T-helper 22 cell (primary cell): Measurements from ENCODE around the gene DMD.

Source experiments
- DNase-seq: peaks from one replicate; pipeline ENCODE4 v3.0.0-alpha.2; 2020; ENCODE audit warnings: low read depth

Gene DMD

DNA sequence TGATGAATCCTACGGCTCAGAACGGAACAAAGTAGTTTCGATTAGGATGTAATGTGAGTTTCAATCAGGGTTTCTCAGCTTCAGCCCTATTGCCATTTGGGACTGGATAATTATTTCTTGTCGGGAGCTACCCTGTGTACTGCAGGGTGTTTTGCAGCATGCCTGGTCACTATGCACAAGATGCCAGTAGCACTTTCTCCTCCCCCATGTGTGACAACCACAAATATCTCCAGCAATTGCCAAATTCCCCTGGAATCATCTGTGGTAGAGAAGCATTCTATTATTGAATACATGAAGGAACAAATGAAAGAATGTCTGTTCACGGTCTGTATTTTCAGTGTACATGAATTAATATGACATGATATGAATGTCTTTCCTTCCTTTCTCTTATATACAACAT is 1356.6 kb downstream of the DMD start:
- DNase-seq: no peak

DNA sequence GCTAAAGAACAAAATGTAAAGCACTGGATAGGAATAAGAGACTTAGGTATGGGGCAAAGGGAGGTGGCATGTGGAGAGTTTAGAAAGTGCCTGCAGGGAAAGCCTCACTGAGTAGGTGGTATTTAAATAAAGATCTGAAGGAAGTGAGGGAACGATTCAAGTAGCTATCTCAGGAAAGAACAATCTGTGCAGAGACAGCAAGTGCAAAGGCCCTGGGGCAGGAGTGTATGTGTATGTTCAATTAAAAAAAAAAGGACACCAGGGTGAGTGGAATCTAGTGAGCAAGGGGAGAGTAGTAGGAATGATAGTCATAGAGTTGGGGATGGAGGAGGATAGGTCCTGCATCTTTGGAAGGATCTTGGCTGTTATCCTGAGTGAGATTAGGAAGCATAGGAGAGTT is 1359.6 kb downstream of the DMD start:
- no peak for DNase-seq

DNA sequence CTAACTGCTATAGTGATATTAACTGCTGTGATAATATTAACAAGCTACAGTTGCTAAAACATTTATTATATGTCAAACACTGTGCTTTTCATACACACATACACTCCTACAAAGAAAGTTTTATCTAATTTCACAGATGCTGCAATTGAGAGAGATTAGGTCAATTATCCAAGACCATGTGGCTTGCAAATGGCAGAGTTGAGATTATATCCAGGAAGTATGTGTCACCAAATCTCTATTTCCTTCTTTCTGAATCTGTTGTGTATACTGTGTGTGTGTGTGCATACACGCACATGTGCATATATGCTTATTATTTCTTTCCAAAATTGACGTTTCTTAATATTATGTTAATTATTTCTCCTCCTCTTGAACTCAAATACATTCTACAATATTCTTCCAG is 1363.6 kb downstream of the DMD start:
- DNase-seq: no peak

DNA sequence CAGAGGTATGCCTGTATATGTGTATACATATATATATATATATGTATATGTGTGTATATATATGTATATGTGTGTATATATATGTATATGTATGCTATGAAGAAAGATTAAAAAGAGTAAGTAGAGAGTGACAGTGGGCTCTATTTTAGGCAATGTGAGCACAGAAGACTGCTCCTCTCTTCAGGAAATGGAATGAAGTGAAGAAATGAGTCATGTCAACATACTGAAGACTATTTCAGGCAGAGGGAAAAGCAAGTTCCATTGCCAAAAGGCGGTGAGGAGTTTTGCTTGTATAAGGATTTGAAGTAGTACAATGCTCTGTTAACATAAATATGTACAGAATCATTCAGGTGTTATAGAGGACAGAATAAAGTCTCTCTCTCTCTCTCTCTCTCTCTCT is 1366.3 kb downstream of the DMD start:
- DNase-seq: no peak

DNA sequence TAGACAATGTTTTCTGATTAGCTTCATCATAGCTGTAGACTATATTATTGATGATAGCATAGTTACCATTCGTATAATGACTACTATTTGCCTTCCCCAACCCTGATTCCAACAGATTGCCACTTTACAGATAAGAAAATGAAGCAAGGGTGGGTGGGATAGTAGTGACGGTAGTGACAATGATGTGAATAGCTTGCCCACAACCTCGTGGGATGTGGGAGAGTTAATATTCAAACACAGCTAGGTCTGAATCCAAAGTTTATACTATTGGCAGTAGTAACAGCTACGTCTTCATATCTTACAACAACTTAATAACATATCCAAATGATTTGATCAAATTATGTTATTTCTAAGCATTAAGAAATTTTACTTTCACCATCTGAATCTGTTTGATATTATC is 1372.7 kb downstream of the DMD start:
- no peak for DNase-seq

DNA sequence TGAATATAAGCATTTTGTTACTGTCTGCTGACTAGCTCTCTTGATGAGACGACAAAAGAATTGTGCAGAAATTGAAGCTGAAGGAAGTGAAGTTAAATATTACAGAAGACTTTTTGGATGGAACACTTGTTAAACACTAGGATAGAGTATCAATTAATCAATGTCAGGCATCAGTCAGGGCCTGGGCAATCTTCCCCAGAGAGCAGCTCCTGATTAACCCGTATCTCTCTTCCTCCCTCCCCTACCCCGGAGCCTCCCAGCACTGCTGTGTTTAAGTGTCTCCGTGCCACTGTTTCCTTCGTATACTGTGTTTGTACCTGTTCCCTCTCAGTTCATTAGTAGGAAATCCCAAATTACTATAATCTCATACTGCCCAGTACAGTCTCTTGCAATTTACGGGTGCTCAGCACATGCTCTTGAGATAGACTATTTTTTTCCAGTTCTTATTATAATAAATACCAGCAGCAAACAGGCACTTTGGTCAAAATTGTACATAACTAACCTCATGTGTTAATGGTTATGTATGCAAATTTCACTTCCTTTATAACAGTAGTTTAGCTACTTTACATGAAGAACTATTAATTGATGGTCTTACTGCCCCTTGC is 1373.8 kb downstream of the DMD start:
- DNase-seq: no peak

DNA sequence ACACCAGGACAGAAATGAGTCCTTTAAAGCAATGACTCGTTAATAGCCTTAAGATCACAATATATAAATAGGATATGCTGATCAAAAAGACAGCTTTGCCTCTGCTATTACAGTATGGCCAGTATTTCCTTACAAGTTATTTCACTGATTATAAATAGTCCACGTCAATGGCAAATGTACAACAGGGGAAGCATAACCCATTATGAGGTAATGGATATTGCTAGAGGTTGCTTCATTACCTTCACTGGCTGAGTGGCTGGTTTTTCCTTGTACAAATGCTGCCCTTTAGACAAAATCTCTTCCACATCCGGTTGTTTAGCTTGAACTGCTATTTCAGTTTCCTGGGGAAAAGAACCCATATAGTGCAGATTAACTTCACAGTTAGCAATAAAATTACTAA is 1374.9 kb downstream of the DMD start:
- DNase-seq: no peak

DNA sequence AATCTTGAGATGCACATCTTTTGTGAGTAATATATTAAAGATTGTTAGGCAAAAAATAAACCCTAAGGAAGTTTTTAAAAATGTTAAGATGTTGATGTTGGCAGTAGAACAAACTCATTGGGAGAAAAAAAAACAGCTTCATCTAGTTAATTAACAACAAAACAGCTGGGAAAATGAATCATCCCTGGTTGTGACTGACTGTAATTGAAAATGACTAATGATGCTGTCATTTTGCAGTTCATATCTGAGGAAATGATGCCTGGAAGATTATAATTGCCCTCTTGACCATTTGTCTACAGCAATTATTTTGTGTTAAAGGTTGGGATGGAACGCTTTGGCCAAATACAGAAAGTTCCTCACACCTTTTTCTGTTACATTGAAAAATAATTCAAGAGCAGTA is 1379.1 kb downstream of the DMD start:
- no peak for DNase-seq

DNA sequence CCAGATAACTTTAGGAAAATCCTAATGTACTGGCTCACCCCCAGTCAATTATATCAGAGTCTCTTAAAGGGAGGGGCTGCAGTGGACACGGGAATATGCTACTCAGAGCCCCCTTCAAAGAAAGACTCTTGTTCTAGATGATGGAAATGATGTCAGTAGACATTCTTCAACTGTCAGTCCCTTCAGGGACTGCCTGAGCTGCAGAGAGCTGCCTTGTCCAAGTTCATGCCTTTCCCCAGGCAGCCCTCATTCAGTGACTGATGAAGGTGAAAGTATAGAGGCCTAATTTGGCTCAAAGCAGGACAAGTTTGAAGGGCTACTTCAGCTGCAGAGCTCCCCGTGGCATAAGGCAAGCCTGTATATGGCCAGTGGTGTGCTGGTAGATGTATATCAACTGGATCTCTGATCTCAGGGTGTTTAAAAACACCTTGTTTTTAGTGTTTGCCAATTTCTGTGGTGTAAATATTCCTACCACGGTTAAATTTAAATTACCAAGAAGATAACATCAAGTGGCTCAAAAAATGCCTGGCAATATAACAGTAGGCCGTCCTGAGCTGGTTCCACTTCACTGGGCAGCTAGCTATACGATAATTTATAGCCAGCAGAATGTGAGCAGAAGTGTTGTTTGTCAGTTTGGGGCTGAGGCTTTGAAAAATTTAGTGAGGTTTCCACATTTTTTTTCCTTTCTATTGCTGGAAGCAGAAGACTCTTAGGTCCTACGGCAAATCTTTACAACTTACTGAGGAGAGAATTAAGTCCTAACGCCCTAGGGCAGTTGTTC is 1390.7 kb downstream of the DMD start:
- DNase-seq: no peak

DNA sequence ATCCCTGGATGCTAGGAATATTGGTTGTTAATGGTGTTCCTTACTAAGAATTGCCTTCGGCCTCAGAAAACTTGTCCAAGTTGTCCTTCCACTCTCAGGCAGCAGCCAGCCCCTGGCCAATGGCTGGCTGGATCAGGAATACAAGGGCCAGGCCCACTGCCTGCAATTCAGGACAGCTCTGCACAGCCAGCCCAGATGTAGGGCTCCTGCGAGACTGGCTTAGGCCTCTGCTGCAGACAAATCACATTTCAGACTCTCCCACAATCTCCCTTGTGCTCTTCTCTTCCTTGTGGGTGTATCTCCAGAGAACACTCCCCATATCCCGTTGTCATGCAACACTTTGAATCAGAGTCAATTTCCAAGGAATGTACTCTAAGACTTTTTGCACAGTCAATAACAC is 1391.9 kb downstream of the DMD start:
- DNase-seq: no peak

DNA sequence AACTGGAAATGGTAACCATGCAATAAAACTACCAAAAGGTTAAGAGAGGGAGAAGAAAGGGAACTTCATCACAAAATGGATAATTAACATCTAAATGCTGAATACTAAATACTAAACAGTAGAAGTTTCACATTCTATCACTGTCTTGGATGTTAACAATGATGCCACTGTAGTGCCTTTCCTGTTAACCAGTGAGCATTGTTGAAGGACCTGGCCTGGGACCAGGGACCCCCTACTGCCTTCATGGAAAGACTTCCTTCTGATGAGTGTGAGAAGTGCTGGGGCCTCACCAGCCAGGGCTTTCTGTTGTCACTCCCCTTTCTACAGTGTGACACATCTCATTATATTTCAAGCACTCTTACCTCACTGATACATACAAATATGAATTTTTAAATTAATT is 1400.2 kb downstream of the DMD start:
- no peak for DNase-seq

DNA sequence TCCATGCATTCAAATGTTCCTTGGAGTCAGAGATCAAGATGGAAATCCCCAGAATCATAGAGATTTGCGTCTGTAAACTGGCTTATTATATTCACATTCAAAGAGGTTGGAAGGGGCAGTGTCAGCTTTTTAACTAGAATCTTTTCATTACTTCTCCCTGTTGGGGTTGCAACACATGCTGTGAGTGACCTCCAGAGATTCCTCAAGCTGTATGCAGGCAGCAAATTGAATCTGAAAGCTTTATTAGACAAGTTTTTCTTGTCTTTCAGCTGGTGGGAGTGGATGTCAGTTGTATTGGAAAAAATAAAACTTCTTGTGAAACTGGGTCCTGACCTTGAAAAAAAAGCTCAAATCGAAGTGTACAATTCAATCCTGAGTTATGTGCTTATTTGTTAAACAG is 1403.0 kb downstream of the DMD start:
- DNase-seq: no peak

DNA sequence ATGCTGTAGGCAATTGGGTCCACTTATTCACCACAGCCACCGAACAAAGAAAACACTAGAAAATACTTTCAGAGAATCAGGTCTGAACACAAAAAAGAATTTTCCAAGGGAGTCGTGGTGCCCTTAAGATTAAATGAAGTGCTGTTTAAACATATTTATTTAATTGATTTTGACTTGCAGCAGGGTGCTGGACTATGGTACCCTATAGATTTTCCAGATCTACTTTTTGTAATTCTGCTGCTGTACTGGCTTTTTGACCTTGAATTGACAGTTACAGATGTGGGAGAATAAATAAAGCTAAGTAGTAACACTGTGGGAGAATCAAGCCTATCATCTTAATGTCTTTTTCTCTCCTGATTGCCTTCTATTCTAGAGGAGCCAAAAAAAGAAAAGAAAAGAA is 1404.2 kb downstream of the DMD start:
- DNase-seq: no peak

DNA sequence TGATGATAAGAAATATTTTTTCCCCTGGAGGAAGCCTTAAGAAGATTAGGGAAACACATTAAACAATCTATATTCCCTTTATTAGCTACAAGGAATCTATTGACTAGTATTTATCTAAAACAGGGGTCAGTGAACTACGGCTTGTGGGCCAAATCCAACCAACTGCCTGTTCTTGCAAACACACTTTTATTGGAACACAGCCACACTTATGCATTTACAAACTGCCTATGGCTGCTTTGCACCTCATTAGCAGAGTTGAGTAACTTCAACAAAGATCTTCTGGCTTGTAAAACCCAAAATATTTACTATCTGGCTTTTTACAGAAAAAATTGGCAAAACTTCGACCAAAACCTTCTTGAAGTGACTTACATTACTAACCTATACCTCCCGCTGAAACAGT is 1405.6 kb downstream of the DMD start:
- DNase-seq: no peak

DNA sequence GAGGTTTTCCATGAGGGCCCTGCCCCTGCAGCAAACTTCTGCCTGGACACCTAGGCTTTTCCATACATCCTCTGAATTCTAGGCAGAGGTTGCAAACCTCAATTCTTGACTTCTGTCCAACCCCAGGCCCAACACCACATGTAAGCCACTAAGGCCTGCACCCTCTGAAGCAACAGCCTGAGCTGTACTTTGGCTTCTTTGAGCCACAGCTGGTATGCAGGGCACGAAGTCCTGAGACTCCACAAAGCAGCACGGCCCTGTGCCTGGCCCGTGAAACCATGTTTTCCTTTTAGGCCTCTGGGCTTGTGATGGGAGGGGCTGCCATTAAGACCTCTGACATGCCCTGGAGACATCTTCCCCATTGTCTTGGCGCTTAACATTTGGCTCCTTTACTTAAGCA is 1411.1 kb downstream of the DMD start:
- DNase-seq: no peak

DNA sequence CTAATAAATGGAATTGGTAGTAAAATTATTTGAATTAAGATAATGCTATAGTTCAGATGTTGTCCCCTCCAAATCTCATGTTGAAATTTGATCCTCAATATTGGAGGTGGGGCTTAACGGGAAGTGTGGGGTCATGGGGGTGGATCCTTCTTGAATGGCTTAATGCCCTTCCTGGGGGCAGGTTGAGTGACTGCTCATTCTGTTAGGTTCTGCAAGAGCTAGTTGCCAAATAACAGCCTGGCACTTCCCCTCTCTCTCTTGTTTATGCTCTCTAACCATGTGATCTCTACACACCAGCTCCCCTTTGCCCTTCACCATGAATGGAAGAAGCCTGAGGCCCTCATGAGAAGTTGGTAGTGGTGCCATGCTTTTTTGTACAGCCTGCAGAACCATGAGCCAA is 1414.7 kb downstream of the DMD start:
- DNase-seq: no peak

DNA sequence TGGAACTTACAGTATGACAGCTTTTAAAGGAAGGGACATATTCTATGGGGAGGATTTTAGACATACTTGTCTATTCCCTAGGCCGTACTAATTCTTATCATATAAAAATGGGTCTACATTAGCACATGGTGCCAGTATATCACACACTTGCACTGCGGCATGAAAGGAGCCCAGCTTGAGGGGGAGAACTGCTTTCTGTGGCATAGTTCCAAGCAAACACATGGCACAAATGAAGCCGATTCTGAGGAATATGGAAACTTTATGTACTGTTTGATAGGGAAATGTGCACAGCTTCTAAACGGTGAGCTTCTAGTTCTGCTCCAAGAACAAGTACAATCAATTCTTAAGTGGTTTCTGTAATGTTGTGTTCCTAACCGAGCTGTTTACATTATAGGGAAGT is 1463.9 kb downstream of the DMD start:
- DNase-seq: no peak

DNA sequence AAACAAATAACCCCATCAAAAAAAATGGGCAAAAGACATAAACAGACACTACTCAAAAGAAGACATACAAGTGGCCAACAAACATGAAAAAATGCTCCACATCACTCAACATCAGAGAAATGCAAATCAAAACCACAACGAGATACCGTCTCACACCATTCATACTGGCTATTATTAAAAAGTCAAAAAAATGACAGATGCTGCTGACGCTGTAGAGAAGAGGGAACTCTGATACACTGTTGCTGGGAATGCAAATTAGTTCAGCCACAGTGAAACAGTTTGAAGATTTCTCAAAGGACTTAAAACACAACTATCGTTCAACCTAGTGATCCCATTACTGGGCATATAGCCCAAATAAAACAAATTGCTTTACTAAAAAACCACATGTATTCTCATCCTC is 1468.3 kb downstream of the DMD start:
- DNase-seq: no peak

DNA sequence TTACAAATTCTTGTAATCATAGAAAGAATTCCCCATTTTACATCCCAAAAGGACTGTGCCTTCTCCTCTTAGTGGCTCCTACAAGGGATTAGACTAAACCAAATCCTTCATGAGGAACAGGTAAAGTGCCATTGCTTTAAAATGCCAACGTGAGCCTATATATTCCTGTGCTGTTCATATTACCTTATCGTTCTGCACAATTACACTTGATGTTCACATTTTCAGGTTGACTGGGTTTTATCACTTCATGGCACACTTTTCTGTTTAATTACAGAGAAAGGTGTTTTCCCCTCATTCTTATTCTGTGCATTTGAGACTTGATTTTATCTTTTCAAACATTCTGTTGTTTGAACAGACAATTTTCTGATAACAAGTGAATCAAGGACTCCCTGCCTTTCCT is 1493.9 kb downstream of the DMD start:
- no peak for DNase-seq

DNA sequence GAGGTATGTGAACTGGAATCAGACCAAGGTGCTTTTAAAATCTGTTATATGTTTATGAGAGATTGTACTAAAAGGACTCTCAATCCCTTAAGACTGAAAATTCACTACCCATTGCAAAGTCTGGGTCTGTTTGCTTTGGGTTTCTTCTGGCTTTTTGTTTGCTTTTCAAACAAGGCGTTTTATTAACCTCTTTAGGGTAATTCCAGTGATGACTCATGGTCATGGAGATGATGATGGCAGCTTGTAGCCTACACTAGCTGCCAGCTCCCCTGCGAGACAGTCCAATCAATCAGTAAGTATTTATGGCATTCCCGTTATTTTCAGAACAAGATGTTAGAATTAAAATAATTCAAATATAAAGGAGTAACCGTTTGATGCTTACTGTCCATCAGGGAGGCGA is 1495.7 kb downstream of the DMD start:
- DNase-seq: no peak

DNA sequence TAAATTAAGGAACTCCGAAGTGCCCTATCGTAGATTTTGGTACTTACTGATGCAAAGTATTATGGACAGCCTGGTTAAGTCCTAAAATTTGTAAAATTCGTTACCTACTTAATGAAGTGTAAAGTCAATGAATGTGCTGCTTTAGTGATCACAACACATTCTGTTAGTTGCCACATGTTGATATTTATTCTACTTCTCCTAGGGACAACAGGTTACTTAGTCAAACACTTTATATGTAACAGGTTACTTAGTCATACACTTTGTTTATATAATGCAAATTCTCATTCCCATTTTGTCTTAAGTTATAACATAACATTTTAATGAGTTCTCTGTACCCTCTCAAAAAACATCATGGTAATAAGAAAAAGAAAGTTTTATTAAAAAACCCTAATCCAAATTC is 1496.6 kb downstream of the DMD start:
- DNase-seq: no peak

DNA sequence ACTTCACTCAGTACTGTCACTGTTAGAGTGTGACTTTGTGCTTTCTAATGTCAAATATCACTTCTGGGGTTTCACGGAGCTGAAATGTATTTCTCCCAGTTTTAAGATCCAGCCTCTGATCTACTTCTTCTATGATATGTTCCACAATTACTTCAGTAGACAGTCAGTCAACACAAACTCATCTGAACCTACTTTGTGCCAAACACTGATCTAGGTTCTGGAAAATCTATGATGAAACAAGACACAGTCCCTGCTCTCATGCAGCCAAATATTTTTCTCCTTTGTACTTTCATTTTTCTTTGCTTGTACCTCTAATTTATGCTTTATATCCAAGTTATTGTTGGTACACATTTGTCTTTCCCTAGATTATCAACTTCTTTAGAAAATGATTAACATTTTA is 1498.2 kb downstream of the DMD start:
- no peak for DNase-seq

DNA sequence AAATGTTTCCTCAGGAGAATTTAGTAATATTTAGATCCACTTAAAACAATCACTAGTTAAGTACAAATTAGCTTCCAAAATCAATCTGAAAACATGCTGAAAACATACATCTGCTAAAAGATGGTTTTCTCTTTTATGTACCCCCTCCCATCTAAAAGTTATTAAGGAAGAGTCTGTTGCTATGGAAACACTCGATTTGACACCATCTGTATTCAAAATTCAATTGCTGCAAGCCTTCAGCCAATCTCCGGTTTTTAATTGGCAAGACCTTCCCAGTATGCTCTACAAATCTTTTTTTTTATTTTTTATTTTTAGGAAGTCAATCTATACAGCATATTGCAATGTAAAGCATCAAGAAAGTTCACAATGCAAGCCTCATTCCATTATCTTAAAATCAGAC is 1500.2 kb downstream of the DMD start:
- DNase-seq: no peak

DNA sequence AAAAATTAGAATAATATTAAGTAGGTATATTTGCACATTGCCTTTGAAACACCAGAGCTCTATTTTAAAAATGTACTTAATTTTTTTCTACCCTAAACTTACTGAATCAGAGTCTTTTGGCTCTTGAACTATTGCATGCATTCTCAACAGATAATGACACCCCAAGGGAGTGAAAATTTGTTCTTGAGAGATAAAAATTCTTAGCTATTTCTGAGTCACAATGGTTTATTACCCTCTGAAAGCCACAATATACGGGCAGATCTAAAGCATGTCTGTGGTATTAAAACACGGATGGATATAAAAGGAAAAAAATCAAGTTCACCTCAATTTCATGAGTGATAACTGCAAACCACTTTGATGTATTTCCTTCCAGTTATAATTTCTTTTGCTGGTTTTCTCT is 1503.2 kb downstream of the DMD start:
- no peak for DNase-seq
